Embryonic facial prominence (tissue), 1 donor: ENCODE data around the gene MCL1.
"Not testable (repeated sequence)": the region's sequence is repeated elsewhere in the genome, so short reads cannot be mapped to it uniquely, and the experiment has no call there.

Experiments
- DNase-seq: peaks from one replicate; pipeline ENCODE4 v3.0.0-alpha.2; 2016; ENCODE audit errors: extremely low spot score

MCL1 gene

DNA sequence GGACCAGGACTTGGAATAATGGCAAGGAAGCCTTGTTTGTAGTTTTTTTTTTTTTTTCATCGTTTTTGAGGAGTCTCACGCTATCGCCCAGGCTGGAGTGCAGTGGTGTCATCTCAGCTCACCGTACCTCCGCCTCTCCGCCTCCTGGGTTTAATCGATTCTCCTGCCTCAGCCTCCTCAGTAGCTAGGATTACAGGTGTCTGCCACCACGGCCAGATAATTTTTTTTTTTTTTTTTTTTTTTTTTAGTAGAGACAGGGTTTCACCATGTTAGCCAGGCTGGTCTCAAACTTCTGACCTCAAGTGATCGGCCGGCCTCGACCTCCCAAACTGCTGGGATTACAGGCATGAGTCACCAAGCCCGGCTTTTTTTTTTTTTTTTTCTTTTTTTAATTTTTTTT lies 23.0 kb upstream of the MCL1 start:
- DNase-seq, result not testable (repeated sequence)

DNA sequence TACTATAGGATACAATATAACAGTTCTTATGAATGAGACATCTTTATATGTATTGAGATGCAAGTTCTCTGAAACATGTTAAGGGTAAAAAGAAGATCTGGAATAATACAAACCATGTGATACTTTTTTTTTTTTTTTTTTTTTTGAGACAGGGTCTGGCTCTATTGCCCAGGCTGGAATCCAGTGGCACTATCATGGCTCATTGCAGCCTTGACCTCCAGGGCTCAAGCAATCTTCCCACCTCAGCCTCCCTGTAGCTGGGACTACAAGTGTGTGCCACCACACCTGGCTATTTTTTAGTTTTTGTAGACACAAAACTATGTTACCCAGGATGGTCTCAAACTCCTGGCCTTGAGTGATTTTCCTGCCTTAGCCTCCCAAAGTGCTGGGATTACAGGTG lies 22.1 kb upstream of the MCL1 start:
- DNase-seq, result no peak

DNA sequence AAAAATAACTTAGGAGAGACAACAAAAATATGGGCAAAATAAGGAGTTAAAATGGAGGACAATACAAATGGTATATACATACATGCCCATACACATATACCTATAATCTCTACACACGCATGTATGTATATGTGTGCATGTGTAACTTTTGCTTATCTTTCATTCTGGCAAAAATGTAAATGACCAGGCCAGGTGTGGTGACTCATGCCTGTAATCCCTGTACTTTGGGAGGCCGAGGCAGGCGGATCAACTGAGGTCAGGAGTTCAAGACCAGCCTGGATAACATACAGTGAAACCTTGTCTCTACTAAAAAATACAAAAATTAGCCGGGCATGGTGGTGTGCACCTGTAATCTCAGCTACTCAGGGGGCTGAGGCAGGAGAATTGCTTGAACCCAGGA lies 18.9 kb upstream of the MCL1 start:
- DNase-seq, result not testable (repeated sequence)

DNA sequence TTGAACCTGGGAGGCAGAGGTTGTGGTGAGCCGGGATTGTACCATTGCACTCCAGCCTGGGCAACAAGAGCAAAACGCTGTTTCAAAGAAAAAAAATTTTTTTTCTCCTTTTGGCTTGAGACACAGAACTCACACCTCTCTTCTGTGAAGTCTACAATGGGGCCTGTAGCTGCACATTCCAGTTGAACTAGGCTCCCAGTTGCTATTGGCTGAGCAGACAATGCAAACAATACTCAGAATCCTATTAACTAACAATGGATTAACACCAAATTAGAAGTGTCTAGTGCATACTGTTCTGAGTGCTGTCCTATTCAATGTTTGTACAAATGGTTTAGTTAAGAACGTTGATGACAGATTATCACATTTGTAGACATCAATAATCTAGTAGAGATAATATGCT lies 17.6 kb upstream of the MCL1 start:
- DNase-seq, result no peak

DNA sequence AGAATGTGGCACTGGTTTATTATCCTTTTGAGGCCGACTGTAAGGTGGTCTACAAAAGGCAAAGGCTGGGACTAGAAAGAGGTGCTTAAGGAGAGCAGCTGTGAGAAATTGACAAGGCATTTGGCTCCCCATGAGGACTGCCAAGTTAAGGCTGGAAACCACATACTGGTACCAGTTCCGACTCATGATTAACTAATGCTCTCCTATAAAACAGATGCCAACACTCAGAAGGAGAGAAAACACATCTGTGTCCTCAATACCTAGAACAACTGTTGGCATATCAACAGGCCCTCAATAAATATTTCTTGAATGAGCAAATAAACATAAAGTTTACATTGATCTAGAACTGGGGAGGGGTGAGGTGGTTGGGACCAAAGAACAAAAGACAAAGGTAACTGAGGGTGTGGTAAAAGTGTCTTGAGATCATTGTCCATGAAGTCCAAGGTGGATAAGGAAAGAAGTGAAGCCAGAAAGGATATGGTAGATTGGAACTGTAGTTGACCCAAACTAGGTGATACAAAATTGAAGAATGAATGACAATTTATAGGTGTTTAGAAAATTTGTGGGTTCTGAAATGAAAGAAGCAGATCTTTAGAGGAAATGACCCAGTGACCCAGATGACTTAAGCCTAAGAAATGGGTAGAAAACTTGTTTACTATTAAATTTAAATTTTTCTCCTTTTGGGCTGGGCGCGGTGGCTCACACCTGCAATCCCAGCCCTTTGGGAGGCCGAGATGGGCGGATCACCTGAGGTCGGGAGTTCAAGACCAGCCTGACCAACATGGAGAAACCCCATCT lies 16.9 kb upstream of the MCL1 start:
- DNase-seq, result no peak

DNA sequence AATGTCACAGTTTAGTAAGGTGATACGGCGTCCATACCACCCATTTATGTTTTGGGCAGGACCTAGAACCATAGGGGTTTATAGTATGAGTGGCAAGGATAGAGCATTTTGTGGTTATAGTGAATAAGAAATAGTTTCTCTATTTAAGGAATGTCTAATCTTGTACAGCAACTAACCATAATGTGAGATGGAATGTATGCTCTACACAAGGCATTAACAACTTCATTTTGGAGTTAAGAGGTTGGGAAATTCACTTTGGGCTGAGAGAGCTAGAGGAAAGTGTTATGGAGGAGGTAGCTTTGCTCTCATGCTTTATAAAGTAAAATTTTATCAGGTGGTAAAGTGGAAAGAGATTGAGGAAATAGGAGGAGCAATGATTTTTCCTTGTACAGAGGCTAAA lies 3.0 kb upstream of the MCL1 start:
- DNase-seq, result no peak

DNA sequence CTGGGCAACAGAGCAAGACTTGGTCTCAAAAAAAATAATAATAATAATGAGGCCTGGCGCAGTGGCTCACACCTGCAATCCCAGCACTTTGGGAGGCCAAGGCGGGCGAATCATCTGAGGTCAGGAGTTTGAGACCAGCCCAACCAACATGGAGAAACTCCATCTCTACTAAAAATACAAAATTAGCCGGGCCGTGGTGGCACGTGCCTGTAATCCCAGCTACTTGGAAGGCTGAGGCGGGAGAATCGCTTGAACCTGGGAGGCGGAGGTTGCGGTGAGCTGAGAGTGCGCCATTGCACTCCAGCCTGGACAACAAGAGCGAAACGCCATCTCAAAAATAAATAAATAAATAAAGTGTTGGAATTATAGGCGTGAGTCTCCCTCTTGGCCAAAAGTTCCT lies 2.6 kb upstream of the MCL1 start:
- DNase-seq, result not testable (repeated sequence)

DNA sequence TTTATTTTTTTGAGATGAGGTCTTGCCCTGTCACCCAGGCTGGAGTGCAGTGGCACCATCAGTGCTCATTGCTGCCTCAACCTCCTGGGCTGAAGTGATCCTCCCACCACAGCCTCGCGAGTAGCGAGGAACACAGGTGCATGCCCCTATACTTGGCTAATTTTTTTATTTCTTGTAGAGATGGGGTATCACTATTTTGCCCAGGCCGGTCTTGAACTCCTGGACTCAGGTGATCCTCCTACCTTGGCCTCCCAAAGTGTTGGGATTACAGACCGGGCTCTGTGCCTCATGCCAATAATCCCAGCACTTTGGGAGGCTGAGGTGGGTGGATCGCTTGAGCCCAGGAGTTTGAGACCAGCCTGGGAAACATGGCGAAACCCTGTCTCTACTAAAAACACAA lies 2.0 kb upstream of the MCL1 start:
- DNase-seq, result not testable (repeated sequence)

DNA sequence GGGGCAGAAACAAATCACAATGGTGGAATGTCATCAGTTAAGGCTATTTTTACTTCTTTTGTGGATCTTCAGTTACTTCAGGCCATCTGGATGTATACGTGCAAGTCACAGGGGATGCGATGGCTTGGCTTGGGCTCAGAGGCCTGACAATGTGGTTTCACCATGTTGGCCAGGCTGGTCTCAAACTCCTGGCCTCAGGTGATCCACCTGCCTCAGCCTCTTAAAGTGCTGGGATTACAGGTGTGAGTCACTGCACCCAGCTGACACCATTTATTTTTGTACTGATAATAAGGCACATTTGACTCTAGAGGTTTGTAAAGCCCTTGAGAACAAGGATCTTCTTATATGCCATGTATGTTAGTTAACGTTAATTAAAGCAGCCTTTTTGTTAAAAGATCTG lies 1.6 kb upstream of the MCL1 start:
- DNase-seq, result not testable (repeated sequence)

DNA sequence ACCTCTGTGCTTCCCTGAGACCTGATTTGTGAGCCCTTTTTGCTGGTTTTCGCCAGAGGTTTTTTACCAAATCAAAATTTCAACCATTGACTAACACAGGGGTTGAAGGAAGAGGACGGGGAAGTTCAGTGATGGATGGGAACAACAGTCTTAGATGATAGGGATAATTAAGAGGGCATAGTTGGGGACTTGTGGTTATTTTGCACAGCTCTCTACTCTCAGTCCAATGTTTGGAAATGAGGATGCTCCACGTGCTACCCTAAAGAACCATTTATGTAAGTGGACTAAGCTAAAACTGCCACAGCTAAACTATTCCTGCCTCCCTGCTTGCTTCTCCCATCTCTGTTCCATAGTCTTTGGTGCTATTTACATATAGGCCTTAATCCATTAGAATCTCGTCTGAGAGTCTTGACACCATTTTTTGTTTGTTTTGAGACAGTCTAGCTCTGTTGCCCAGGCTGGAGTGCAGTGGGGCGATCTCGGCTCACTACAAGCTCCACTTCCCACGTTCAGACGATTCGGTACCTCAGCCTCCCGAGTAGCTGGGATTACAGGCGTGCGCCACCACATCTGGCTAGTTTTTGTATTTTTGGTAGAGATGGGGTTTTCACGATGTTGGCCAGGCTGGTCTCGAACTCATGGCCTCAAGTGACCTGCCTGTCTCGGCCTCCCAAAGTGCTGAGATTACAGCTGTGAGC lies 684 bp upstream of the MCL1 start:
- DNase-seq, result no peak

DNA sequence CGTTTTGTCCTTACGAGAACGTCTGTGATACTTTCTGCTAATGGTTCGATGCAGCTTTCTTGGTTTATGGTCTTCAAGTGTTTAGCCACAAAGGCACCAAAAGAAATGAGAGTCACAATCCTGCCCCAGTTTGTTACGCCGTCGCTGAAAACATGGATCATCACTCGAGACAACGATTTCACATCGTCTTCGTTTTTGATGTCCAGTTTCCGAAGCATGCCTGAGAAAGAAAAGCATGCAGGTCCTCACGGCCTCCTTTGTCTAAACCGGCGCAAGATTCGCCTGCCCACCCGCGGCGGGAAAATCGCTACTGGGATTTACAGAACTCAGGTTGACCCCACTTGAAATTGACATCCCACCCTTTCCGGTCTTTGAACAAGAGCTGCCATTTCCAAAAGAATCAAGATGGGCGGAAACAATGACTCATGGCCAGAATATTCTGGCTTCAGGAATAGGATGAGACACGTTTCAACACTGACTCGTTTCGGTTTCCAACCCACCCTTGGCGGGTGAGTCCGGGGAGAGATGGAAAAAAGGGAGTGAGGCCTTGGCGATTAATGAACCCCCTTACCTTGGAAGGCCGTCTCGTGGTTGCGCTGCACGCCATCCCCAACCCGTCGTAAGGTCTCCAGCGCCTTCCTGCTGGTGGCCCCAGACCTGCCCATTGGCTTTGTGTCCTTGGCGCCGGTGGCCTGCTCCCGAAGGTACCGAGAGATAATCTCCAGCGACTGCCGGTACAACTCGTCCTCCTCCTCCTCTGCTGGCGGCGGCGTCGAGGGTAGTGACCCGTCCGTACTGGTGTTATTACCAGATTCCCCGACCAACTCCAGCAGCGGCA lies 919 bp downstream of the MCL1 start:
- peak; percentile 77 for DNase-seq

DNA sequence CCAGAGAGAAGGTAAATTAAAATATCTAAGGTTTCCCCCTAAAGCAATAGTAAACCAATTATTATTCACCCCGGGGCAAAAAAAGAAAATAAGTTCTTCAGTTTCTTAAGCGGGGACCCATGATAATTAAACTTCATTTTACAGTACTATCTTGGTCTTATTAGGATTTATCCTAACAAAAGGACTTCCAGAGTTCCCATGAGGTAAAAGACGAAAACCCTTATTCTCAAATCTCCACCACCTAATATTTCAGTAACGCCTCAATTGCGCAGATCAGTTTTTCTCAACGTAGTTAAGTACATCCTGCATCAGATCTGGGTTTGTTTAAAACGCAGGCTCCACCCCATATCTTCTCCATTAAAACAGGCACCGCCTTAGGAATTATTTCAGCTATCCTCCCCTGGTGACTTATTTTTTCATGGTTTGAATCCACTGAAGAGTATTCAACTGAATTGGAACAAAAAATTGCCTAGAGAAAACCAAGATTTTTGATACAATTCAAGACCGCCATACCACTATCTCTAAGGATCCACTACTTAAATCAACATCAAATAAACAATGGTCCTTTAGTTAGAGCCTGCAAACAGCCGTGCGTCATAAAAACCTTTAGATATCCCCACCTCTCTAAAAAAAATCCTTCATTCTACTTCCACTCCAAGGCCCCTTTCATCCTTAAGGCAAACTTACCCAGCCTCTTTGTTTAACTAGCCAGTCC lies 1.7 kb downstream of the MCL1 start:
- DNase-seq, result no peak

DNA sequence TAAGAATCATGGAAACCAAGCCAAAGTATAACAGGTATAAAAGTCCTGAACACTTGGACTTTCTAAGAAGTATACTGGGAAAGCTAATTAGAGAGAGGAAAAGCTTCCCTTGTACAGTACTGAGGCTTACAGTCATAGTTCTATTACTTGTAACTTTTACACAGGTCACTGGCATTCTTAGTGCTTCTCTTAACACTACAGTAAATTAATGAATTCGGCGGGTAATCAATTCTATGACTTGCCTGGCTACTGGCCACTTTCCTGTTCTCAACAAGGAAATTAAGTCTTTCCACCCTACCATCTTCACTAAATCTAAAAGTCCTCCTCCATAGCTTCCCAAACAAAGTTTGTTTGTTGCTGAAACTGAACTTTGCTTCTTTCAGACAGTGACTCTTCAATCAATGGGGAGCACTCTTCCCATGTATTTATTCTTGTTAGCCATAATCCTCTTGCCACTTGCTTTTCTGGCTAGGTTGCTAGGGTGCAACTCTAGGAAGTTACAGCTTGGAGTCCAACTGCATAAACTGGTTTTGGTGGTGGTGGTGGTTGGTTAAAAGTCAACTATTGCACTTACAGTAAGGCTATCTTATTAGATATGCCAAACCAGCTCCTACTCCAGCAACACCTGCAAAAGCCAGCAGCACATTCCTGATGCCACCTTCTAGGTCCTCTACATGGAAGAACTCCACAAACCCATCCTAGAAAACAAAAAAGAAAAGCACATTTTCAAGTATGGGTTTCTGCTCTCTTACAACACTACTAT lies 2.4 kb downstream of the MCL1 start:
- no peak for DNase-seq

DNA sequence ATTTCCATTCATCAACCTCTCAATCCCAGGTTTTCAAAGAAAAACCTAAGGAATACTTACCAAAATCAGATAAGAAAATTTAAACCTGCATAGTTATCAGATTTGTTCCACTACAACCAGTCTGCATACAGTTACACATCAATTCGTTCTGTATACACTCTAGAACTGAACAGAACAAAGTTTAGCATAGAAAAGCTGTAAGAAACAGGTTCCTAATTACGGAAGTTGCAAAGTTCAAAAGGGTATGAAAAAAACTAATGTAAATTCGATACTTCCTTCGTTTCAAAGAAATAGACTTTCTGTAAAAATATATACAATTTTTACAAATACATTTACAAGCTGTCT lies 3.1 kb downstream of the MCL1 start:
- DNase-seq, result no peak

DNA sequence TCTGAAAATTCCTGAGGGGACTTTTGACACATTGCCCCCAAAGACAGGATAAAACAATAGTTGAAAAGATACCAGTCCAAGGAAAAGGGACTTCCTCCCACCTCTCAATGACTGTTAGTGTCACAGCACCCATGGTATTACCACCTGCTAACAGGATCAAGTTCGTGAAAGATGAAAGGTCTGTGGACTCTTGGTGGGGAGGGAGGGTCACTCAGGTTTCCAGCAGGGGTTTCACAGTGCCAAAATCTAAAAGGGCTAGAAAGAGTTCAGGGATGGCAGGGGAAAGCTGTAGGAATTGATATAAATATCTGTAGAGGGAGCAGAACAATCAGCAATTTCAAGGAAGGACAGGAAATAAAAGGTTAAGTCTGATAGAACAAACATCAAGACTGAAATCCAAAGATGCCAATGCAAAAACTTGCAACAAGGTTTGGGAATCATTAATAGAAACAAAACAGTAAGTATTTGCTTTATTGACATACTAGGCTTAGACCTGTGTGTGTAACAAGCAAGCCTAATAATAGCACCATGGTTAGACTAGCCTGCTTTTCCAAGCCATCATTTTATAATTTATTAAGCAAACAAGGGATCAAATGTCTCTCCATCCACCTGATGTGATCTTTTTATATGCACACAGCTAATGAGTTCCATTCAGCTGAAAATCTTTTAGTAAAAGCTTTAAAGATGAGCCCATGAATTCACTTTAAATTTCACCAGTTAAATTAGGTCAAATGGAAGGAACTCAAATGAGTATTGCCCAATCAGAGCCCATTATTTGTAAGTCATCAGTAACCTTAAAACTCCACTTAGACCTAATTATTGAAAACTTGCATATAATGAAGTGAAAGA lies 3.7 kb downstream of the MCL1 start:
- no peak for DNase-seq

DNA sequence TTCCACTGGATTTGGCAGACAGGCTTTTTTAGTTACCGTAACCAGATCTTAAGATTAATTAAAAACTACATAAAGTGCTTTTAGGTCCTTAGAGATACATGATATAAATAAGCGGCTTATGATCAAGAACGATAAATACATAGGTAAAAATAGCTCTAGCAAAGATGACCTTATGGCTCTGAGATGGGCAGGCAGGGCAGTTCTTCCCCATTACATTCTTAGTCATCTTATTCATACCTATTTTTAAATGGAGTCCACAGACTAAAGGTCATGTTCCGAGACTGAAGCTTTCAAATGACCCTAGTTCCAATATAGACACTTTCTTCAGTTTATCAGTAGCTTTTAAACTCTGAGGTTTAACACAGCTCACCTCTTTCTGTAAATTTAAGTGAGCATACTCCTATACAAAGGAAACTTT lies 4.3 kb downstream of the MCL1 start:
- DNase-seq, result no peak

DNA sequence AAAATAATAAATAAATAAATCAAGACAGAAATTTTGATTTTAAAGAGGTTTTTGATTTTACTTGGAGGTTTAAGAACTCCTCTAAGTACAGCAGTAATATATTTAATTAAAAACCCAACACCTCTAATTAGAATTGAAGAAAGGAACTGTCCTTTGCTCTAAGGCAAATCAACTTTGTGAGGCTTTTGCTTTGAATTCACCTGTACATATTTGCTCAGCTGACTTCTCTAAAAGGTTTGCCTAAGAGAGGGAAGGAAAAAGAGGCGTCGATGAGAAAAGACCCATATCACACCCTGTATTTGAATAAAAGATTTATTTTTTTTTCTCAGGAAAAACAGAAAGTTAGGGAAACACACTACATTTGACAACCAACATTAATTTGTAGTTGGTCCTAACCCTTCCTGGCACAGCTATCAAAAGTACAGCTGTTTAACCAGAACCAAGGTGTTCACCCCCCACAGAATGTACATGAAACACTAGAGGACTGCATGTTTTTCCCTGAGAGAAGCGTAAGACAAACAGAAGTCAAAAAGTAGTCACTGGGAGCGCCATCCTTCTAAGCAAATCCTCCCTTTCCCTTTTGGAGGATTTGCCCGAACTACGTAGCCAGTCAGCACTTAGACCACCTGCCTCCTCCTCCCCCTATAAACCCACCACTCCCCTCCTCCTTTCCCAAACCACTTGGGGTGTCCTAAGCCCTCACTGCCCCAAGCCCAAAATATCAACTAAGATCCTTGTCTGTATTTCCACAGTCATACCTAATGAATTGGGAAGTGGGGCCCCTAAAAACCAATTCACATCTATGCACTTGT lies 4.9 kb downstream of the MCL1 start:
- DNase-seq, result no peak

DNA sequence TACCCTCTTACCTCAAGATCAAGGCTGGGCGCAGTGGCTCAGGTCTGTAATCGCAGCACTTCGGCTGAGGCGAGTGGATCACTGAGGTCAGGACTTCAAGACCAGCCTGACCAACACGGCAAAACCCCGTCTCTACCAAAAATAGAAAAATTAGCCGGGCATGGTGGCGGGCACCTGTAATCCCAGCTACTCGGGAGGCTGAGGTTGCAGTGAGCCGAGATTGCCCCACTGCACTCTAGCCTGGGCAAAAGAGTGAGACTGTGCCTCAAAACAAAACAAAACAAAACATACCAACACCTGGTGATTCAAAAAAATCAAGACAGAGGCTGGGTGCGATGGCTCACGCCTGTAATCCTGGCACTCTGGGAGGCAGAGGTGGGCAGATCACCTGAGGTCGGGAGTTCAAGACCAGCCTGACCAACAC lies 5.8 kb downstream of the MCL1 start:
- DNase-seq, result not testable (repeated sequence)

DNA sequence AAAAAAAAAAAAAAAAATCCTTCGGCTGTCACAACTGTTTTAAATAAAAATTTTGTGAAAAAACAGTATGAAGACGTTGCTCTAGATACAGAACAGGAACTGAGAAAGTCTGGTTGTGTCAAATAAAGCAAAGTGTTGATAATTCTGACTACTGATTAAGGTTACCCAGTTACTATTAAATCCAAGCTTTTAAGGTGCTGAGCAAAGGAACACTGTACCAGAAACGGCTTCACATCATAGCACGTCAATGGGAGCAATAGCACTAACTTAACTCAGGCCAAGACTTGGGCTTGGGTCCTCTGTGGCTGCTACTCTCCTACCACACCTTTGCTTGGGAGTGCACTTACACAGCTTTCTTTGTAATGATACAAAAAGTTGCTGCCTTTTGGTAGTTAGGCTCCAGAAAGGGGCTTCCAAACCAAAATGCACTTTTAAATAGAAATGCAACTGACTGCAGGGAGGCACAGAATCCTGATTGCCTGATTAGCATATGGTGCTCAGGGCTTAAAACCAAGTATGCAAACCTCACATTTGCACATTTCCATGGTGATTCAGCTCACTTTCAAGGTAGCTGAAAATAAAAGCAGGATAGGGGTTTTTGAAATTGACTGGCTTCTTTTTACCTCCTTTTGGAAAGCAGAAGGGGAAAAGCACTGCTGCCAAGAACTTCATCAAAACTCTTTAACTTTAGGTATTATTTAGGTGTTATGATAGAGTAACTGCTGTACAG lies 6.3 kb downstream of the MCL1 start:
- DNase-seq, result no peak
